HCT116 (cell line): ENCODE measurements around the gene CRACDL. TPM values are rescaled to one million over a fixed set of nuclear protein-coding genes. Genes with fewer than 3 reads are reported as not detected.
A peak's percentile ranks its signal among the peaks of the same experiment; 100 is the strongest.

ENCODE experiments used
- ATAC-seq: fragments of 200-7000 bp; cut with Tn5 transposase; 2 replicates; pipeline ENCODE4 v1.9.1; 2020; ENCODE audit warnings: mild to moderate bottlenecking, moderate library complexity
- BruUV-seq: library from RNA; stranded (reverse); fragments of 400-500 nt; replicated peaks from 2 replicates; lab custom pipeline; 2021; lab: Mats Ljungman, UMichigan
- CTCF ChIA-PET: fragments of 300-600 bp; sonication (Branson Sonifier 250); formaldehyde crosslinking; loops from one replicate; lab custom pipeline; 2021; ENCODE audit warnings: antibody characterized with exemption; lab: Charles Lee
- POLR2A ChIA-PET: fragments of 300-600, 350-600 bp; sonication (Branson Sonifier 250); formaldehyde crosslinking; loops from one replicate; lab custom pipeline; 2021; ENCODE audit warnings: antibody characterized with exemption; lab: Charles Lee
- RAD21 ChIA-PET, 2 experiments: fragments of 300-600 bp; sonication (Branson Sonifier 250); formaldehyde crosslinking; loops; one replicate each; lab custom pipeline; 2023; ENCODE audit warnings: low total read pairs in 2 of 2; ENCODE audit not compliant: uncharacterized antibody in 2 of 2, unreplicated experiment in 2 of 2, low non-redundant PET in 1 of 2; lab: Charles Lee
- DNase-seq: peaks from one replicate; pipeline ENCODE4 v3.0.0-alpha.2; 2010; ENCODE audit warnings: low read depth, low spot score
- H2AFZ ChIP-seq: fragments of 200-600 bp; shearing (Covaris generic), sonication (generic); 2 replicates; pipeline ENCODE4 v1.6.1; 2017; ENCODE audit warnings: low read depth, mixed run types, mixed read lengths, antibody characterized with exemption, low read length; ENCODE audit not compliant: poor library complexity, severe bottlenecking
- H3K27ac ChIP-seq: 2 replicates; pipeline ENCODE4 v1.5.1; 2012; ENCODE audit warnings: low read depth, low read length
- H3K27me3 ChIP-seq: fragments of 200-600 bp; sonication (generic); 2 replicates; pipeline ENCODE4 v1.6.1; 2016; ENCODE audit warnings: mixed run types, low read length, mixed read lengths; ENCODE audit not compliant: insufficient read depth
- H3K36me3 ChIP-seq, 2 experiments: fragments of 200-500 bp in 1 of 2; fragments of 200-600 bp in 1 of 2; sonication (Bioruptor generic) in 1 of 2; sonication (generic) in 1 of 2; 2 replicates each; pipeline versions ENCODE4 v1.5.1 to v1.6.1; 2014 to 2016; ENCODE audit warnings: low read length in 2 of 2, inconsistent platforms in 1 of 2, mixed read lengths in 1 of 2, mixed run types in 1 of 2; ENCODE audit not compliant: insufficient read depth in 2 of 2, control insufficient read depth in 1 of 2
- H3K4me1 ChIP-seq, 2 experiments: fragments of 200-600 bp in 1 of 2; sonication (generic) in 1 of 2; 2 replicates each; pipeline versions ENCODE4 v1.5.1 to v1.6.1; 2012 to 2017; ENCODE audit warnings: low read length in 2 of 2, inconsistent platforms in 1 of 2, mild to moderate bottlenecking in 1 of 2, mixed read lengths in 1 of 2, mixed run types in 1 of 2, moderate library complexity in 1 of 2; ENCODE audit not compliant: insufficient read depth in 2 of 2, control insufficient read depth in 1 of 2
- H3K4me2 ChIP-seq: fragments of 200-600 bp; sonication (generic); 2 replicates; pipeline ENCODE4 v1.6.1; 2017; ENCODE audit warnings: mixed run types, low read length, mixed read lengths
- H3K4me3 ChIP-seq, 2 experiments: fragments of 200-600 bp in 1 of 2; sonication (generic) in 1 of 2; replicated peaks in 1 of 2; 2 replicates each; pipeline ENCODE4 v1.5.1; 2011 to 2016; ENCODE audit warnings: low read length in 2 of 2, control low read depth in 1 of 2, low read depth in 1 of 2, mild to moderate bottlenecking in 1 of 2, mixed read lengths in 1 of 2, mixed run types in 1 of 2
- H3K79me2 ChIP-seq: fragments of 200-600 bp; sonication (generic); 2 replicates; pipeline ENCODE4 v1.6.1; 2017; ENCODE audit warnings: mild to moderate bottlenecking, mixed run types, low read length, moderate library complexity, mixed read lengths; ENCODE audit not compliant: insufficient read depth
- H3K9ac ChIP-seq: fragments of 200-600 bp; sonication (generic); 2 replicates; pipeline ENCODE4 v1.6.1; 2016; ENCODE audit warnings: low read length, mixed read lengths
- H3K9me2 ChIP-seq: fragments of 200-600 bp; sonication (generic), shearing (Covaris generic); 2 replicates; pipeline ENCODE4 v1.6.1; 2017; ENCODE audit warnings: mixed run types, mild to moderate bottlenecking, moderate library complexity; ENCODE audit not compliant: insufficient read depth
- H3K9me3 ChIP-seq, 2 experiments: fragments of 200-500 bp in 1 of 2; fragments of 200-600 bp in 1 of 2; sonication (Bioruptor generic) in 1 of 2; sonication (generic) in 1 of 2; 2 replicates each; pipeline ENCODE4 v1.6.1; 2014 to 2017; ENCODE audit warnings: low read length in 2 of 2, mixed read lengths in 2 of 2, inconsistent platforms in 1 of 2, low read depth in 1 of 2, mild to moderate bottlenecking in 1 of 2, mixed run types in 1 of 2, moderate library complexity in 1 of 2; ENCODE audit not compliant: control insufficient read depth in 1 of 2, insufficient read depth in 1 of 2
- H4K20me1 ChIP-seq: fragments of 200-600 bp; sonication (generic), shearing (Covaris generic); 2 replicates; pipeline ENCODE4 v1.6.1; 2017; ENCODE audit warnings: mixed run types, mild to moderate bottlenecking, moderate library complexity; ENCODE audit not compliant: insufficient read depth
- EGR1 ChIP-seq: IDR thresholded peaks from 2 replicates; pipeline ENCODE4 v1.6.1; 2012; ENCODE audit warnings: low read depth
- ELF1 ChIP-seq: IDR thresholded peaks from 2 replicates; pipeline ENCODE4 v1.6.1; 2012; ENCODE audit warnings: low read depth, borderline replicate concordance
- EZH2 ChIP-seq: fragments of 200-600 bp; sonication (generic); IDR thresholded peaks from 2 replicates; pipeline ENCODE4 v1.6.1; 2017; ENCODE audit warnings: antibody characterized with exemption, mixed run types
- JUND ChIP-seq: IDR thresholded peaks from 2 replicates; pipeline ENCODE4 v1.6.1; 2012
- MAX ChIP-seq: IDR thresholded peaks from 2 replicates; pipeline ENCODE4 v1.6.1; 2012
- POLR2AphosphoS5 ChIP-seq: IDR thresholded peaks from 2 replicates; pipeline ENCODE4 v1.6.1; 2011; ENCODE audit warnings: mild to moderate bottlenecking, low read depth, low read length, moderate library complexity
- RAD21 ChIP-seq: IDR thresholded peaks from 2 replicates; pipeline ENCODE4 v1.6.1; 2012; ENCODE audit warnings: low read depth, mild to moderate bottlenecking
- REST ChIP-seq: IDR thresholded peaks from 2 replicates; pipeline ENCODE4 v1.6.1; 2012; ENCODE audit warnings: low read depth
- SP1 ChIP-seq: IDR thresholded peaks from 2 replicates; pipeline ENCODE4 v1.6.1; 2012; ENCODE audit warnings: low read depth
- ZNF274 ChIP-seq: fragments of 200-500 bp; sonication (Bioruptor generic); IDR thresholded peaks from 2 replicates; pipeline ENCODE4 v1.6.1; 2014; ENCODE audit warnings: mild to moderate bottlenecking, low read depth, low read length, inconsistent platforms
- intact Hi-C: fragments of 100-400 bp; cut with micrococcal nuclease; formaldehyde crosslinking; loops from 2 replicates; pipeline ENCODE4 v1.10.0; 2022
- total RNA-seq: library from RNA; stranded (reverse); gene quantifications from one replicate; pipeline ENCODE4 v1.2.1, GENCODE V29; 2021; ENCODE audit not compliant: unreplicated experiment

The CRACDL gene
- total RNA-seq, 1 experiment from 2014 or later: 1.1 TPM

GRCh38 chr2:98911376-98912154, 24.5 kb downstream of the CRACDL start:
- ATAC-seq (no peak), DNase-seq (no peak)
- Histone ChIP-seq H3K27me3 (no peaks in the 10 kb centered on the region), H3K27ac (no peak overlapping the region), H3K9me3 (no peaks in the 10 kb centered on the region), H3K4me3 (no peak overlapping the region), H3K9ac (no peak overlapping the region), H3K36me3 (no peaks in the 10 kb centered on the region), H3K4me1 (peaks cover 37 to 48% of the 10 kb centered on the region in 2 experiments), H4K20me1 (no peaks in the 10 kb centered on the region), H3K9me2 (no peaks in the 10 kb centered on the region), H2AFZ (no peak overlapping the region), H3K79me2 (no peaks in the 10 kb centered on the region), H3K4me2 (peak overlapping the region; percentile 51; the same call in 1 of the 2 replicates)
- POLR2A ChIA-PET: no interaction called here
- TF ChIP-seq ELF1 (no peak), EZH2 (no peak), MAX (no peak), POLR2AphosphoS5 (no peak), ZNF274 (no peak), SP1 (no peak), EGR1 (no peak), RAD21 (no peak), REST (no peak), JUND (no peak)
- RAD21 ChIA-PET: no interaction called here
- BruUV-seq: no TSS peak
- CTCF ChIA-PET: interaction anchor here (0.9 to 1.1 kb wide), 2 partner anchors 155 to 262 kb away, joined by 3 read pairs; no protein-coding TSS in a partner anchor
- intact Hi-C loops: no loop called here
